ENCODE data around the gene TTLL6.

The TTLL6 gene

DNA sequence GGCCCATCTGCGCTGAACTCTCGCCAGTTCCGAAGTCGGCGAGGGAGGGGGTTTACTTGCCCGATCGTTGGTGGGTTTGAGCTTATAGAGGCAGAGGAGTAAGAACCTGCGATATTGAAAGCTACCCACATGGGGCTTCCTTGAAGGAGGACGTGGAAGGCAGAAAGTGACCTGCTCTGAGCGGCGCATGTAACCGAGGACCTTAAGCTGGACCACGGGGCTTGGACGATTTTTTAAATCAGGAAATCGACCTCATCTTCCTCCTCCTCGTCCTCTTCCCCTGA is 92.1 kb downstream of the TTLL6 start:
- no peaks in the 10 kb centered on the region for H3K27me3 ChIP-seq (ENCODE audit: low read length)
- H3K36me3 ChIP-seq (ENCODE audit: low read length): no peaks in the 10 kb centered on the region
- TF ChIP-seq, protein P1, sequence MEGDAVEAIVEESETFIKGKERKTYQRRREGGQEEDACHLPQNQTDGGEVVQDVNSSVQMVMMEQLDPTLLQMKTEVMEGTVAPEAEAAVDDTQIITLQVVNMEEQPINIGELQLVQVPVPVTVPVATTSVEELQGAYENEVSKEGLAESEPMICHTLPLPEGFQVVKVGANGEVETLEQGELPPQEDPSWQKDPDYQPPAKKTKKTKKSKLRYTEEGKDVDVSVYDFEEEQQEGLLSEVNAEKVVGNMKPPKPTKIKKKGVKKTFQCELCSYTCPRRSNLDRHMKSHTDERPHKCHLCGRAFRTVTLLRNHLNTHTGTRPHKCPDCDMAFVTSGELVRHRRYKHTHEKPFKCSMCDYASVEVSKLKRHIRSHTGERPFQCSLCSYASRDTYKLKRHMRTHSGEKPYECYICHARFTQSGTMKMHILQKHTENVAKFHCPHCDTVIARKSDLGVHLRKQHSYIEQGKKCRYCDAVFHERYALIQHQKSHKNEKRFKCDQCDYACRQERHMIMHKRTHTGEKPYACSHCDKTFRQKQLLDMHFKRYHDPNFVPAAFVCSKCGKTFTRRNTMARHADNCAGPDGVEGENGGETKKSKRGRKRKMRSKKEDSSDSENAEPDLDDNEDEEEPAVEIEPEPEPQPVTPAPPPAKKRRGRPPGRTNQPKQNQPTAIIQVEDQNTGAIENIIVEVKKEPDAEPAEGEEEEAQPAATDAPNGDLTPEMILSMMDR (IDR thresholded peaks at IDR 0.05; ENCODE audit: insufficient read depth, low read length, poor library complexity, severe bottlenecking): no peak
- TF ChIP-seq EZH2phosphoT487 (conservative IDR thresholded peaks at IDR 0.05; ENCODE audit: low read length): no peak
- H3K79me2 ChIP-seq (ENCODE audit: insufficient read depth, low read length): no peaks in the 10 kb centered on the region
- no peak overlapping the region for H2AFZ ChIP-seq (ENCODE audit: low read depth, low read length, severe bottlenecking)
- no peaks in the 10 kb centered on the region for H3K9me3 ChIP-seq (ENCODE audit: insufficient read depth, low read length)
- H3K4me3 ChIP-seq (ENCODE audit: insufficient read depth, low read length, poor library complexity, severe bottlenecking): no peak overlapping the region
- no peaks in the 10 kb centered on the region for H3K9me2 ChIP-seq (replicated peaks; ENCODE audit: insufficient read depth, low read length)
- H3K9ac ChIP-seq (ENCODE audit: low read length): no peak overlapping the region
- H4K20me1 ChIP-seq (ENCODE audit: low read depth, low read length): no peaks in the 10 kb centered on the region
- no peak overlapping the region for H3K27ac ChIP-seq (ENCODE audit: low read depth, low read length)
- no peaks in the 10 kb centered on the region for H3F3A ChIP-seq (ENCODE audit: insufficient read depth)
- H3K4me2 ChIP-seq (ENCODE audit: low read depth, low read length, poor library complexity, severe bottlenecking): no peak overlapping the region

DNA sequence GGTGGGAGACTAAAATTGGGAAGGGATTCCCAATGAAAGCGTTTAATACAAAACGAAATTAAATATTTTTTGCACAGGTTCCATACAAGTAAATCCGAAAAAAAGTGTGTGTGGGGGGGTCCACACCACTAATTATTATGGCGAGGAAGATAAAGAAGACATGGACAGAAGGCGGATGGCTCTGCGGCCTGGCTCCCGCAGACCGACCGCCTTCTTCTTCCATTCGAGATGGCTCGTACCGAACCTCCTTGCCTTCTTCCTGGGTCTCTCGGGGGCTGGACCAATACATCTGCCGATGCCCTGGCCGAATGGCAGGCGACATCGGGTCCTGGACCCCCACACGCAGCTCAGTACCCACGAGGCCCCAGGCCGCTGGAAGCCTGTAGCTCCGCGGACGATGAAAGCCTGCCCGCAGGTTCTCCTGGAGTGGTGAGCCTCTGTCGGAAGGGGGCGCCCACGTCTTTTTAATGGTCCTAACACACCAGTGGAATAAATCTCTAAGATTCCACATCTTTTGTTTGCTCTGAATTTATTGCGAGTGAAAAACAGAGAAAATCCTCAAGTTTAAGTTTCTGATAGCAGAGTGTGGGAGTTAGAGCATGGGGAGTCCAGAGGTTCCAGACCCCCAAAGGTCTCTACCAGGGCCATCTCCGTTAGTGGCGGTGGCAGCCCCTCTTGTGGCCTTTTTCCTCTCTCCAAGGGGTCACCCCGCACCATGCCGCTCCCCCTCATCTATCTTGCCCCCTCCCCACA is 92.6 kb downstream of the TTLL6 start:
- H3K36me3 ChIP-seq (ENCODE audit: low read length): no peaks in the 10 kb centered on the region
- H4K20me1 ChIP-seq (ENCODE audit: low read depth, low read length): no peaks in the 10 kb centered on the region
- no peaks in the 10 kb centered on the region for H3K27me3 ChIP-seq (ENCODE audit: low read length)
- no peaks in the 10 kb centered on the region for H3K79me2 ChIP-seq (ENCODE audit: insufficient read depth, low read length)
- H3K4me3 ChIP-seq (ENCODE audit: insufficient read depth, low read length, poor library complexity, severe bottlenecking): no peak overlapping the region
- no peaks in the 10 kb centered on the region for H3K9me3 ChIP-seq (ENCODE audit: insufficient read depth, low read length)
- no peak overlapping the region for H3K9ac ChIP-seq (ENCODE audit: low read length)
- no peak overlapping the region for H2AFZ ChIP-seq (ENCODE audit: low read depth, low read length, severe bottlenecking)
- H3K9me2 ChIP-seq (replicated peaks; ENCODE audit: insufficient read depth, low read length): no peaks in the 10 kb centered on the region
- no peaks in the 10 kb centered on the region for H3F3A ChIP-seq (ENCODE audit: insufficient read depth)
- TF ChIP-seq EZH2phosphoT487 (conservative IDR thresholded peaks at IDR 0.05; ENCODE audit: low read length): no peak
- TF ChIP-seq, protein P1 (IDR thresholded peaks at IDR 0.05; ENCODE audit: insufficient read depth, low read length, poor library complexity, severe bottlenecking): peak; percentile 60
- H3K4me2 ChIP-seq (ENCODE audit: low read depth, low read length, poor library complexity, severe bottlenecking): no peak overlapping the region
- H3K27ac ChIP-seq (ENCODE audit: low read depth, low read length): no peak overlapping the region

DNA sequence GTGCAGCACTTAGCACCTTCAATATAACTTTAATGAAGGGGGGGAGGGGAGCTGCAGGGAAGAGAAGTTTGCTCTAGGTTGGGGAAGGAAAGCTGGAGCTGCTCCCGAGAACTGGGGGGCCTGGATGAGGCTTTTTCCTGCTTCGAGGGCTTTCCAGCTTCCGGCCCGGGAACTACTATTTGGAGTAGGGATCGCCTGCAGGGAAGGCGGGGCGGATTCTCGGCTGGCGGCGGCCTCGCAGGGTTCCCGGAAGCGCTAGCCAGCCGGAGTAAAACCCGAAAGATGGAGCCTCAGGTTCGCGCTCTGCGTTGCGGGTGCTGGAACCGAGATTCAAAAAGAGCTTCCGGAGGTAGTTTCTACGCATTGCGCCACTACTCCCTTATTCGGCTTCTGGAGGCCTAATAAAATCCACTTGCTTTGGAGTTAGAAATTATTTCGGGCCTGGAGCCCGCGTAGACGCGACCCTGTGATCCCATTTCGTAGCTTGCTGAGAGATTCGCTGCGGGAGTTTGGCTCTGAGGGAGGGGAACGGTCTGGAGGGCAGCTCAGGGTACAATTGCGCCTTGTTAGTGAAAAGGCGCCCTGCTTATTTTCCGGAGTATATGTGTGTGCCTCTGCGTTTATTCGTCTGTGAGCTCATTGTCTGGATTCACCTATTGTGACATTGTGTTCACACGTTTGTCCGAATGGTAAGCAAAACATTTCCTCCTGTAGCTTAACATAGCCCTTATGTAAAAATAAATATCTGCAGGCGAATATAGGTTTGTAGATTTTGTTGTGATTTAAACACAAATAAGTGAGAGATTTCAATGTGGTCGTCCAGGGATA is 93.4 kb downstream of the TTLL6 start:
- Histone ChIP-seq H3K4me2 (ENCODE audit: low read depth, low read length, poor library complexity, severe bottlenecking) (no peak overlapping the region), H3K9ac (ENCODE audit: low read length) (no peak overlapping the region), H3K36me3 (ENCODE audit: low read length) (no peaks in the 10 kb centered on the region), H3K27me3 (ENCODE audit: low read length) (no peaks in the 10 kb centered on the region), H3F3A (ENCODE audit: insufficient read depth) (no peaks in the 10 kb centered on the region), H3K4me3 (ENCODE audit: insufficient read depth, low read length, poor library complexity, severe bottlenecking) (no peak overlapping the region), H3K27ac (ENCODE audit: low read depth, low read length) (no peak overlapping the region), H3K9me3 (ENCODE audit: insufficient read depth, low read length) (no peaks in the 10 kb centered on the region), H4K20me1 (ENCODE audit: low read depth, low read length) (no peaks in the 10 kb centered on the region), H2AFZ (ENCODE audit: low read depth, low read length, severe bottlenecking) (no peak overlapping the region), H3K9me2 (replicated peaks; ENCODE audit: insufficient read depth, low read length) (no peaks in the 10 kb centered on the region), H3K79me2 (ENCODE audit: insufficient read depth, low read length) (no peaks in the 10 kb centered on the region)
- no peak for TF ChIP-seq EZH2phosphoT487 (conservative IDR thresholded peaks at IDR 0.05; ENCODE audit: low read length)
- TF ChIP-seq, protein P1 (IDR thresholded peaks at IDR 0.05; ENCODE audit: insufficient read depth, low read length, poor library complexity, severe bottlenecking): no peak
